ENCODE measurements around the gene CDC23. TPM values are rescaled to one million over a fixed set of nuclear protein-coding genes. Genes with fewer than 3 reads are reported as not detected.

Gene CDC23
- polyA plus RNA-seq, 1 donor, result 33.8 TPM

- DNase-seq, result no peak
Observed at GRCh38 chr5:138139781-138140090, 73.4 kb downstream of the CDC23 start.

GRCh38 chr5:138138949-138139780 is 74.0 kb downstream of the CDC23 start, which contains the start of gene NME5:
NME5 (minus strand) TSS chr5:138139428; CDS start chr5:138138780, 648 bp downstream.
- DNase-seq, result peak; percentile 49

Other genes with a start within 250 kb of the CDC23 start
- gene FAM13B, start 180.2 kb downstream of the CDC23 start, polyA plus RNA-seq (ENCODE audit: insufficient read length), result 24.6 TPM
- not detected for gene WNT8A, start 129.3 kb downstream of the CDC23 start, polyA plus RNA-seq (ENCODE audit: insufficient read length)
- 0.68 TPM for gene NME5, start 73.9 kb downstream of the CDC23 start, polyA plus RNA-seq (ENCODE audit: insufficient read length)
- gene BRD8, start 34.7 kb downstream of the CDC23 start, polyA plus RNA-seq (ENCODE audit: insufficient read length), result 54.7 TPM
- gene KIF20A, start 34.2 kb downstream of the CDC23 start, polyA plus RNA-seq (ENCODE audit: insufficient read length), result 17.5 TPM
- 2.8 TPM for gene GFRA3, start 61.3 kb upstream of the CDC23 start, polyA plus RNA-seq (ENCODE audit: insufficient read length)
- gene CDC25C, start 118.5 kb upstream of the CDC23 start, polyA plus RNA-seq (ENCODE audit: insufficient read length), result 2.4 TPM
- 42.4 TPM for gene FAM53C, start 124.9 kb upstream of the CDC23 start, polyA plus RNA-seq (ENCODE audit: insufficient read length)
- 71.8 TPM for gene KDM3B, start 139.4 kb upstream of the CDC23 start, polyA plus RNA-seq (ENCODE audit: insufficient read length)
- 28.2 TPM for gene REEP2, start 225.7 kb upstream of the CDC23 start, polyA plus RNA-seq (ENCODE audit: insufficient read length)